ENCODE data around the gene PTPRT. TPM values are rescaled to one million over a fixed set of nuclear protein-coding genes. Genes with fewer than 3 reads are reported as not detected.

The PTPRT gene
- total RNA-seq, 1 experiment from 2014 or later = not detected

GRCh38 chr20:42261766-42262270 lies 927.9 kb downstream of the PTPRT start:
- Histone ChIP-seq H3K4me1 (ENCODE audit: insufficient read depth, low read length, poor library complexity, severe bottlenecking) (no peaks in the 10 kb centered on the region), H3K36me3 (ENCODE audit: insufficient read depth, low read length, poor library complexity, severe bottlenecking) (no peaks in the 10 kb centered on the region), H3K27me3 (replicated peaks; ENCODE audit: insufficient read depth, low read depth, low read length, poor library complexity) (peaks cover 3% of the 10 kb centered on the region), H3K27ac (ENCODE audit: low read depth, low read length, poor library complexity, severe bottlenecking) (no peak overlapping the region), H3K4me3 (ENCODE audit: low read depth, low read length, poor library complexity, severe bottlenecking) (no peak overlapping the region), H3K9me3 (ENCODE audit: low read depth, low read length, poor library complexity, severe bottlenecking) (no peaks in the 10 kb centered on the region)
- DNase-seq (ENCODE audit: low spot score) = no peak
- intact Hi-C loops (cut with micrococcal nuclease; ENCODE audit: unreplicated experiment) = no loop called here
- TF ChIP-seq EZH2 (IDR thresholded peaks at IDR 0.05; ENCODE audit: borderline replicate concordance, low read depth, low read length, poor library complexity, severe bottlenecking) = no peak
- CTCF ChIA-PET = no interaction called here
- no TSS peak for BruUV-seq (replicated peaks)
- POLR2A ChIA-PET (ENCODE audit: low non-redundant PET) = no interaction called here

- CTCF ChIA-PET = no interaction called here
- intact Hi-C loops (cut with micrococcal nuclease; ENCODE audit: unreplicated experiment) = no loop called here
- POLR2A ChIA-PET (ENCODE audit: low non-redundant PET) = no interaction called here
These were observed 929.5 kb downstream of the PTPRT start for GRCh38 chr20:42260184-42260583.

GRCh38 chr20:42259389-42259788 lies 930.3 kb downstream of the PTPRT start:
- BruUV-seq (replicated peaks) = no TSS peak

More at GRCh38 chr20:42260184-42260583, 929.5 kb downstream of the PTPRT start:
- TF ChIP-seq EZH2 (IDR thresholded peaks at IDR 0.05; ENCODE audit: borderline replicate concordance, low read depth, low read length, poor library complexity, severe bottlenecking) = no peak
- no peak for TF ChIP-seq CTCF (conservative IDR thresholded peaks at IDR 0.05; ENCODE audit: low read depth, low read length)
- no peak for DNase-seq (ENCODE audit: low spot score)
- Histone ChIP-seq H3K36me3 (ENCODE audit: insufficient read depth, low read length, poor library complexity, severe bottlenecking) (no peaks in the 10 kb centered on the region), H3K4me1 (ENCODE audit: insufficient read depth, low read length, poor library complexity, severe bottlenecking) (no peaks in the 10 kb centered on the region), H3K9me3 (ENCODE audit: low read depth, low read length, poor library complexity, severe bottlenecking) (no peaks in the 10 kb centered on the region), H3K27ac (ENCODE audit: low read depth, low read length, poor library complexity, severe bottlenecking) (no peak overlapping the region), H3K27me3 (replicated peaks; ENCODE audit: insufficient read depth, low read depth, low read length, poor library complexity) (peaks cover 3% of the 10 kb centered on the region), H3K4me3 (ENCODE audit: low read depth, low read length, poor library complexity, severe bottlenecking) (no peak overlapping the region)
- BruUV-seq (replicated peaks) = no TSS peak

More at GRCh38 chr20:42259389-42259788, 930.3 kb downstream of the PTPRT start:
- no peak for DNase-seq (ENCODE audit: low spot score)
- TF ChIP-seq CTCF (conservative IDR thresholded peaks at IDR 0.05; ENCODE audit: low read depth, low read length) (no peak), EZH2 (IDR thresholded peaks at IDR 0.05; ENCODE audit: borderline replicate concordance, low read depth, low read length, poor library complexity, severe bottlenecking) (no peak)
- H3K4me1 ChIP-seq (ENCODE audit: insufficient read depth, low read length, poor library complexity, severe bottlenecking) = no peaks in the 10 kb centered on the region
- CTCF ChIA-PET = no interaction called here
- POLR2A ChIA-PET (ENCODE audit: low non-redundant PET) = no interaction called here
- H3K4me3 ChIP-seq (ENCODE audit: low read depth, low read length, poor library complexity, severe bottlenecking) = no peak overlapping the region
- no peaks in the 10 kb centered on the region for H3K9me3 ChIP-seq (ENCODE audit: low read depth, low read length, poor library complexity, severe bottlenecking)
- H3K27me3 ChIP-seq (replicated peaks; ENCODE audit: insufficient read depth, low read depth, low read length, poor library complexity) = peaks cover 3% of the 10 kb centered on the region
- intact Hi-C loops (cut with micrococcal nuclease; ENCODE audit: unreplicated experiment) = no loop called here
- H3K36me3 ChIP-seq (ENCODE audit: insufficient read depth, low read length, poor library complexity, severe bottlenecking) = no peaks in the 10 kb centered on the region
- H3K27ac ChIP-seq (ENCODE audit: low read depth, low read length, poor library complexity, severe bottlenecking) = no peak overlapping the region
